Measurements from ENCODE around the gene CNIH3. TPM values are rescaled to one million over a fixed set of nuclear protein-coding genes. Genes with fewer than 3 reads are reported as not detected.

Gene CNIH3
- total and polyA plus RNA-seq, 2 of the 4 experiments (the other 2 are of a cell fraction): 2.0 to 2.9 TPM

DNA sequence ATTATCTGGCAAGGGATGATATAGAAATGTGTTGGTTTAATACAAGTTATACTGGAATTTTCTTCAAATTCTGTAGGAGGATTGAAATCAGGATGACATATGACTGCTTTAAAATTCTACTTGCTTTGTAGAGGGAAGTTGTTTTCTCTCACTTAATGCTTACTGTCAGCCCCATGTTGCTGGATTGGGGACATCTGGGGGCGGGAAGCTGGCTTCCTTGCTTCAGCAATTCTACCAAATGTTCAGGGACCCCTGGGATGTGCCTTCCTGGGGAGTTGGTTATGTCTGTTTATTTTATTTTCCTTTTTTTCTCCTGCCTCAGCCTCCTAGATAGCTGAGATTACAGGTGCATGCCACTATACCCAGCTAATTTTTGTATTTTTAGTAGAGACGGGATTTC, 63.5 kb downstream of the CNIH3 start:
- Histone ChIP-seq H4K20me1 (ENCODE audit: insufficient read depth, low read length) (no peaks in the 10 kb centered on the region), H2AK5ac (ENCODE audit: low read depth, low read length) (no peak overlapping the region), H3K14ac (replicated peaks; ENCODE audit: low read depth, low read length) (no peak overlapping the region), H3K56ac (ENCODE audit: extremely low read depth, insufficient read depth, low read length) (no peak overlapping the region), H3K36me3 (ENCODE audit: control insufficient read depth, insufficient read depth, low read length) (no peaks in the 10 kb centered on the region), H2AK9ac (replicated peaks; ENCODE audit: low read depth, low read length, poor library complexity) (no peak overlapping the region), H3K9me3 (ENCODE audit: control insufficient read depth, insufficient read depth, low read length) (no peaks in the 10 kb centered on the region), H3K23ac (ENCODE audit: low read depth, low read length) (no peak overlapping the region), H4K8ac (ENCODE audit: low read depth in 2 of 2, low read length in 2 of 2) (no peak overlapping the region), H3K4me3 (ENCODE audit: insufficient read depth, low read depth, low read length) (no peak overlapping the region), H2BK120ac (ENCODE audit: low read depth, low read length) (no peak overlapping the region), H3K27ac (ENCODE audit: insufficient read depth, low read length) (no peak overlapping the region), H2BK15ac (ENCODE audit: low read depth, low read length) (no peak overlapping the region), H3K4ac (ENCODE audit: low read depth, low read length) (no peak overlapping the region), H3K18ac (ENCODE audit: low read depth, low read length) (no peak overlapping the region), H3K79me1 (ENCODE audit: low read depth in 1 of 2, low read length in 2 of 2) (no peaks in the 10 kb centered on the region), H2AFZ (replicated peaks; ENCODE audit: low read length, poor library complexity) (no peak overlapping the region), H3K9ac (ENCODE audit: low read depth, low read length) (no peak overlapping the region), H4K91ac (ENCODE audit: insufficient read depth, low read depth, low read length) (no peak overlapping the region), H4K5ac (ENCODE audit: low read depth, low read length) (no peak overlapping the region), H3K4me2 (ENCODE audit: low read depth, low read length) (no peak overlapping the region), H3K9me1 (ENCODE audit: insufficient read depth, low read length) (no peaks in the 10 kb centered on the region), H3K4me1 (ENCODE audit: control insufficient read depth, insufficient read depth, low read length) (no peaks in the 10 kb centered on the region), H2BK20ac (ENCODE audit: low read depth, low read length) (no peak overlapping the region), H3K27me3 (ENCODE audit: control insufficient read depth, insufficient read depth, low read length) (no peaks in the 10 kb centered on the region), H2BK5ac (ENCODE audit: low read depth, low read length, poor library complexity, severe bottlenecking) (no peak overlapping the region)
- WGBS, 2 experiments (ENCODE audit: extremely low coverage in 2 of 2, insufficient read length in 1 of 2): no CpG with 5 or more reads among the region's 2 CpGs
- no TSS peak for BruUV-seq (replicated peaks)
- intact Hi-C loops (cut with micrococcal nuclease) (no loop called here), dilution Hi-C loops (cut with HindIII; ENCODE audit: low sequenced_read_pairs, unreplicated experiment) (no loop called here), in situ Hi-C loops (cut with MboI; ENCODE audit: low sequenced_read_pairs) (no loop called here)
- ChIA-PET CTCF (interaction anchor here (0.7 kb wide), 1 partner anchor 156 kb away, joined by 3 read pairs; no protein-coding TSS in a partner anchor), POLR2A (ENCODE audit: unreplicated experiment) (no interaction called here)
- TF ChIP-seq MAFK (IDR thresholded peaks at IDR 0.05; ENCODE audit: low read depth, low read length) (no peak), CEBPB (IDR thresholded peaks at IDR 0.05; ENCODE audit: low read depth, low read length) (no peak), MXI1 (IDR thresholded peaks at IDR 0.05; ENCODE audit: borderline replicate concordance, low read depth, low read length) (no peak), CHD1 (IDR thresholded peaks at IDR 0.05; ENCODE audit: low read depth, low read length) (no peak), MAZ (IDR thresholded peaks at IDR 0.05; ENCODE audit: borderline replicate concordance, low read depth, low read length) (no peak), BHLHE40 (IDR thresholded peaks at IDR 0.05; ENCODE audit: low read depth, low read length) (no peak), SMC3 (IDR thresholded peaks at IDR 0.05; ENCODE audit: low read depth, low read length) (no peak)
- TF ChIP-seq, protein P1, sequence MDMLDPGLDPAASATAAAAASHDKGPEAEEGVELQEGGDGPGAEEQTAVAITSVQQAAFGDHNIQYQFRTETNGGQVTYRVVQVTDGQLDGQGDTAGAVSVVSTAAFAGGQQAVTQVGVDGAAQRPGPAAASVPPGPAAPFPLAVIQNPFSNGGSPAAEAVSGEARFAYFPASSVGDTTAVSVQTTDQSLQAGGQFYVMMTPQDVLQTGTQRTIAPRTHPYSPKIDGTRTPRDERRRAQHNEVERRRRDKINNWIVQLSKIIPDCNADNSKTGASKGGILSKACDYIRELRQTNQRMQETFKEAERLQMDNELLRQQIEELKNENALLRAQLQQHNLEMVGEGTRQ (IDR thresholded peaks at IDR 0.05; ENCODE audit: low read depth, low read length): no peak
- TF ChIP-seq, protein P2, sequence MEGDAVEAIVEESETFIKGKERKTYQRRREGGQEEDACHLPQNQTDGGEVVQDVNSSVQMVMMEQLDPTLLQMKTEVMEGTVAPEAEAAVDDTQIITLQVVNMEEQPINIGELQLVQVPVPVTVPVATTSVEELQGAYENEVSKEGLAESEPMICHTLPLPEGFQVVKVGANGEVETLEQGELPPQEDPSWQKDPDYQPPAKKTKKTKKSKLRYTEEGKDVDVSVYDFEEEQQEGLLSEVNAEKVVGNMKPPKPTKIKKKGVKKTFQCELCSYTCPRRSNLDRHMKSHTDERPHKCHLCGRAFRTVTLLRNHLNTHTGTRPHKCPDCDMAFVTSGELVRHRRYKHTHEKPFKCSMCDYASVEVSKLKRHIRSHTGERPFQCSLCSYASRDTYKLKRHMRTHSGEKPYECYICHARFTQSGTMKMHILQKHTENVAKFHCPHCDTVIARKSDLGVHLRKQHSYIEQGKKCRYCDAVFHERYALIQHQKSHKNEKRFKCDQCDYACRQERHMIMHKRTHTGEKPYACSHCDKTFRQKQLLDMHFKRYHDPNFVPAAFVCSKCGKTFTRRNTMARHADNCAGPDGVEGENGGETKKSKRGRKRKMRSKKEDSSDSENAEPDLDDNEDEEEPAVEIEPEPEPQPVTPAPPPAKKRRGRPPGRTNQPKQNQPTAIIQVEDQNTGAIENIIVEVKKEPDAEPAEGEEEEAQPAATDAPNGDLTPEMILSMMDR (conservative IDR thresholded peaks at IDR 0.05; ENCODE audit: low read depth, low read length): no peak
- TF ChIP-seq, protein P3, sequence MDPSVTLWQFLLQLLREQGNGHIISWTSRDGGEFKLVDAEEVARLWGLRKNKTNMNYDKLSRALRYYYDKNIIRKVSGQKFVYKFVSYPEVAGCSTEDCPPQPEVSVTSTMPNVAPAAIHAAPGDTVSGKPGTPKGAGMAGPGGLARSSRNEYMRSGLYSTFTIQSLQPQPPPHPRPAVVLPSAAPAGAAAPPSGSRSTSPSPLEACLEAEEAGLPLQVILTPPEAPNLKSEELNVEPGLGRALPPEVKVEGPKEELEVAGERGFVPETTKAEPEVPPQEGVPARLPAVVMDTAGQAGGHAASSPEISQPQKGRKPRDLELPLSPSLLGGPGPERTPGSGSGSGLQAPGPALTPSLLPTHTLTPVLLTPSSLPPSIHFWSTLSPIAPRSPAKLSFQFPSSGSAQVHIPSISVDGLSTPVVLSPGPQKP (IDR thresholded peaks at IDR 0.05; ENCODE audit: borderline replicate concordance, low read depth, low read length): no peak
- DNase-seq: no peak
- no peak for ATAC-seq (ENCODE audit: low read depth)

Measured in IMR-90 (cell line).